ENCODE results near the gene DCUN1D2. TPM values are rescaled to one million over a fixed set of nuclear protein-coding genes. Genes with fewer than 3 reads are reported as not detected.

The DCUN1D2 gene
- total RNA-seq, 2 donors from 2014 or later: 24.6 to 26.2 TPM

DNA sequence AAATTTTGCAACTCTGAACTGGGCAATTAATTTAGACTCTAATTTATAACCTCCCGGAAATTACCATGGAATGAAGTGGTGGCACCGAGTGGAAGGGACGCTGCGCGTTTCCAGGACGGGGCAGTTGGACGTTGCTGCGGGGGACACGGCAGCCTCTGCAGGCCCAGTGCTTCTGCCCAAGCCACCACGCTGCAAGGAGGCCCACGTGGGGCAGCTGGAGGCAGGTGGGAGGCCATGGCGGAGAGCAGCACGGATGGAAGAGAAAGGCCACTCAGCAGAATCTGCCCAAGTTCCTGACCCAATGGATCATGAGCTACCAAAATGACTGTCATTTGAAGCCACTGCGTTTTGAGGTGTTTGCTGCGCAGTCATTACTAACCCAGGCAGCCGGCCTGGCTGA, 26.0 kb downstream of the DCUN1D2 start:
- Mint-ChIP-seq H3K36me3 (ENCODE audit: insufficient read depth in 2 of 2) (peaks cover 0 to 9% of the 10 kb centered on the region in 2 donors), H3K4me3 (no peak overlapping the region), H3K4me1 (ENCODE audit: low read depth) (no peaks in the 10 kb centered on the region), H3K27me3 (ENCODE audit: low read depth) (no peaks in the 10 kb centered on the region), H3K9me3 (no peaks in the 10 kb centered on the region), H3K27ac (no peak overlapping the region)
- DNase-seq (no peak), ATAC-seq (replicated peaks in 1 of 2) (no peak)

GRCh38 chr13:113461022-113461751, 29.3 kb downstream of the DCUN1D2 start:
- Mint-ChIP-seq H3K27ac (no peak overlapping the region), H3K36me3 (ENCODE audit: insufficient read depth in 2 of 2) (peaks cover 0 to 7% of the 10 kb centered on the region in 2 donors), H3K4me1 (ENCODE audit: low read depth) (no peaks in the 10 kb centered on the region), H3K4me3 (no peak overlapping the region), H3K27me3 (ENCODE audit: low read depth) (no peaks in the 10 kb centered on the region), H3K9me3 (no peaks in the 10 kb centered on the region)
- DNase-seq (no peak), ATAC-seq (replicated peaks in 1 of 2) (no peak)

GRCh38 chr13:113460599-113460998, 29.9 kb downstream of the DCUN1D2 start:
- peaks cover 0 to 7% of the 10 kb centered on the region in 2 donors for H3K36me3 Mint-ChIP-seq (ENCODE audit: insufficient read depth in 2 of 2)
- H3K4me3 Mint-ChIP-seq: no peak overlapping the region
- DNase-seq: no peak
- H3K4me1 Mint-ChIP-seq (ENCODE audit: low read depth): no peaks in the 10 kb centered on the region
- no peaks in the 10 kb centered on the region for H3K9me3 Mint-ChIP-seq
- H3K27ac Mint-ChIP-seq: no peak overlapping the region
- no peaks in the 10 kb centered on the region for H3K27me3 Mint-ChIP-seq (ENCODE audit: low read depth)
- ATAC-seq (replicated peaks in 1 of 2): no peak

DNA sequence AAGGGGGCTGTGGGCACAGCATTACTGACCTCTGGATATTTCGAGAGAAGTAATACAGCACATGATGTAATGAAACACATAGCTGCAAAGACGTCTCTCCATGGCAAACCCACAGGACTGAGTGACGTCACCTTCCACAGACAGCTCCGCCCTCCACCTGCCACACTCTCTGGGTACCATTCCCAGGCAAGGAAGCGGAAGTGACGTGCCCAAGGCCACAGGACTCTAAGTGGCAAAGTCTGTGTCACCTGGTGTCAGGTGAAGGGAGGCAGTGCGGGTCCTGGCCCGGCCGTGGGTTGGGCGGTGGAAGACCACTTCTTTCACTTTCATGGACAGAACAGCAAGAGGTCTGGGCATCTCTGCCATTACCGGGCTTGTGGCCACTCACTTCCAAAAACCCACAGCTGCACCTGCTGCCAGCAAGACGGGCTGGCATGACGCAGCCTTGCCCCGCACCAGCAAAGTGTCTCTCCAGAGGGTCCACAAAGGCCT, 30.4 kb downstream of the DCUN1D2 start:
- no peaks in the 10 kb centered on the region for H3K9me3 Mint-ChIP-seq
- no peak for ATAC-seq (replicated peaks in 1 of 2)

GRCh38 chr13:113458253-113459065, 32.1 kb downstream of the DCUN1D2 start:
- H3K27me3 Mint-ChIP-seq (ENCODE audit: low read depth): no peaks in the 10 kb centered on the region
- no peak overlapping the region for H3K4me3 Mint-ChIP-seq
- no peaks in the 10 kb centered on the region for H3K9me3 Mint-ChIP-seq
- no peak for ATAC-seq (replicated peaks in 1 of 2)
- H3K4me1 Mint-ChIP-seq (ENCODE audit: low read depth): no peaks in the 10 kb centered on the region
- H3K27ac Mint-ChIP-seq: no peak overlapping the region
- peaks cover 0 to 7% of the 10 kb centered on the region in 2 donors for H3K36me3 Mint-ChIP-seq (ENCODE audit: insufficient read depth in 2 of 2)
- DNase-seq: no peak

More for the DNA sequence above, 30.4 kb downstream of the DCUN1D2 start:
- H3K4me1 Mint-ChIP-seq (ENCODE audit: low read depth): no peaks in the 10 kb centered on the region
- no peak overlapping the region for H3K27ac Mint-ChIP-seq
- DNase-seq: no peak
- H3K4me3 Mint-ChIP-seq: no peak overlapping the region
- H3K36me3 Mint-ChIP-seq (ENCODE audit: insufficient read depth in 2 of 2): peaks cover 0 to 7% of the 10 kb centered on the region in 2 donors
- H3K27me3 Mint-ChIP-seq (ENCODE audit: low read depth): no peaks in the 10 kb centered on the region

- no peaks in the 10 kb centered on the region for H3K9me3 Mint-ChIP-seq
- ATAC-seq (replicated peaks in 1 of 2): no peak
- no peak overlapping the region for H3K27ac Mint-ChIP-seq
- no peak overlapping the region for H3K4me3 Mint-ChIP-seq
- H3K27me3 Mint-ChIP-seq (ENCODE audit: low read depth): no peaks in the 10 kb centered on the region
- H3K4me1 Mint-ChIP-seq (ENCODE audit: low read depth): no peaks in the 10 kb centered on the region
- peaks cover 0 to 7% of the 10 kb centered on the region in 2 donors for H3K36me3 Mint-ChIP-seq (ENCODE audit: insufficient read depth in 2 of 2)
- no peak for DNase-seq
These were observed 33.0 kb downstream of the DCUN1D2 start for GRCh38 chr13:113457510-113457909.

- no peaks in the 10 kb centered on the region for H3K27me3 Mint-ChIP-seq (ENCODE audit: low read depth)
- H3K9me3 Mint-ChIP-seq: no peaks in the 10 kb centered on the region
- peaks cover 0 to 7% of the 10 kb centered on the region in 2 donors for H3K36me3 Mint-ChIP-seq (ENCODE audit: insufficient read depth in 2 of 2)
- no peak overlapping the region for H3K4me3 Mint-ChIP-seq
- DNase-seq: no peak
- H3K27ac Mint-ChIP-seq: no peak overlapping the region
- ATAC-seq (replicated peaks in 1 of 2): no peak
- no peaks in the 10 kb centered on the region for H3K4me1 Mint-ChIP-seq (ENCODE audit: low read depth)
These were observed 34.3 kb downstream of the DCUN1D2 start for GRCh38 chr13:113456116-113456702.

DNA sequence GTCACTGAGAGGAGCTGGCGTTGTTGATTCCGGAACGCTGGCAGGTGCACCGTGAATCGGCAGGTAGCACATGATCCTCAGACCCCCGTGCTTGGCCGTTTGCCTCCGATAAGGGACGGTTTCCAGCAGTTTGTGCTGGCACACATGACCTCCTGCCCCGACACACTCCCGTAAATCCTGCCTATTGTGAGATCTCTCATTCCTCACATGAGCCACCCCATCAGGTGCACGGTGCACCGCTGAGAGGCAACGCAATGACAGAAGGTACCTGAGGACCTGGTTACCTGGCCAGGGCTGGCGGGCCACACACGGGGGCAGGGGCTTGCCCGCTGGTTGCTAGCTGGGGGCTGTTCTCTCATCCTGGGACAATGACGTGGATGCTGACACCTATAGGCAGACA, 35.1 kb downstream of the DCUN1D2 start:
- H3K4me1 Mint-ChIP-seq (ENCODE audit: low read depth): peaks cover 3% of the 10 kb centered on the region
- DNase-seq (no peak), ATAC-seq (replicated peaks in 1 of 2) (no peak)
- H3K36me3 Mint-ChIP-seq (ENCODE audit: insufficient read depth in 2 of 2): peaks cover 0 to 4% of the 10 kb centered on the region in 2 donors
- no peaks in the 10 kb centered on the region for H3K27me3 Mint-ChIP-seq (ENCODE audit: low read depth)
- no peak overlapping the region for H3K27ac Mint-ChIP-seq
- no peaks in the 10 kb centered on the region for H3K9me3 Mint-ChIP-seq
- no peak overlapping the region for H3K4me3 Mint-ChIP-seq

DNA sequence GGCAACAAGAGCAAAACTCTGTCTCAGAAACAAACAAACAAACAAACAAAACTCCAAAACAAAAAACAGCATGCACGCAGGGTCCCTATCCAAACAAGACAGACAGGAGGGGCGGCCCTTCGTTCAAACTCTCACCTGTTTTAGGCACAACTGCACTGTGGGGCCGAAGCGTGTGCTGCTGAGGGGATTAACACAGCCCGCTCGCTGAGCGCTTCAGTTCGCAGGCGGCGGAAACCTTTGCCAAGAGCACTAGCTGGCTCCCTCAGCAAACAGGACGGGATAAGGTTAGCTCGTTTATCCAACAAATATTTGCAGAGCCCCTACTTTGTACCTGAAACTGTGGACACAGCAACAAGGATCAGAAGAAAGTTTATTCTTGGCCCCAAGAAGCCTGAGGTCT, 35.6 kb downstream of the DCUN1D2 start:
- ATAC-seq (replicated peaks in 1 of 2): no peak
- Mint-ChIP-seq H3K27me3 (ENCODE audit: low read depth) (no peaks in the 10 kb centered on the region), H3K36me3 (ENCODE audit: insufficient read depth in 2 of 2) (peaks cover 0 to 2% of the 10 kb centered on the region in 2 donors), H3K4me1 (ENCODE audit: low read depth) (peaks cover 7% of the 10 kb centered on the region), H3K27ac (no peak overlapping the region), H3K4me3 (no peak overlapping the region), H3K9me3 (no peaks in the 10 kb centered on the region)
- no peak for DNase-seq

DNA sequence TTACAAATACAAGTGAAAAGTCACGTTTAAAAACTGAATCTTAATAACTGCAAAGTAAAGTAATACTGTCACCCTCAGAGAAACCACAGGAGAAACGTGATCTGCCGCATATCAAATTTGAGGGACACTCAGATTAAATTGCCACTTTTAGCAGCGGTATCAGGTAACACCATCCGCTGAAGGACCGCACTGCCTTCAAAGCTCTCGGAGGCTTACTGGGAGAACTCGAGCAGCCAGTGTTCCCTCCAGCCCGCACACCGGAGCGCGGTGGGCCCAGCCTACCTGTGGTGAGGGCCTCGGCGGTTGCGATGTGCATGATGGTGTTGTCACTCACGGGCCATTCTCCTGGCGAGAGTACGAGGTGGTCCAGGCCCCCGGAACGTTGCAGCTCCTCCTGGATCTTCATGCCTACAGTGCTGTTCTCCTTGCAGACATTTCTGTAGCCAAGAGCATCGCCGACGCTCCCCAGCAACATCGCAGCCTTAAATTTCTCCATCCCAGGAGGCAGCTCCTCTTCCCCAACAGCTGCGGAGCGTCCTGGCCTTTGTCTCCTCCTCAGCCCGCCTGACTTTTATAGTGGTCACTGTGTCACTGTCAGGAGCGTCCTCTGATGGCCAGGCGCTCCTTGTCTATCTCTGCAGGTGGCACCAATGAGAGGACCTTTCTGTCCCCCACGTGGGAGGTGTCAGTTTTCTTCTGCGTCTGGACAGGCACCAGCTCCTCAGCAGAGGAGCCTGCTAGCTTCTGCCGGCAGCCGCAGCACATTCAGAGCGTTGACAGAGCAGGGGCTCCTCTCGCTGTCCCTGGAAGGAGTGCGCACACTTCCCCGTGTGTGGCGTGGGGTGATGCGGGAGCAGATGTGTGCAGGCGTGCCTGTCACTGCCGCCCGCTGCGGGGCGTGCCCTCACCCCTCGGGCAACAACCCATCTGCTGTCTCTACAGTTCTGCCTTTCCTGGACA, 37.3 kb downstream of the DCUN1D2 start, which contains the start of gene ADPRHL1:
Gene ADPRHL1, minus strand, starts transcription at position 547 of the 960 bp plus-strand sequence. Its CDS starts 51 bp downstream, at position 496.
- H3K4me1 Mint-ChIP-seq (ENCODE audit: low read depth): peaks cover 7% of the 10 kb centered on the region
- no peak within 1 kb of the TSS for H3K27ac Mint-ChIP-seq
- peaks cover 0 to 2% of the 10 kb centered on the region in 2 donors for H3K36me3 Mint-ChIP-seq (ENCODE audit: insufficient read depth in 2 of 2)
- ATAC-seq (replicated peaks in 1 of 2) (no peak), DNase-seq (no peak)
- H3K27me3 Mint-ChIP-seq (ENCODE audit: low read depth): no peaks in the 10 kb centered on the region
- no peaks in the 10 kb centered on the region for H3K9me3 Mint-ChIP-seq
- H3K4me3 Mint-ChIP-seq: no peak within 1 kb of the TSS

DNA sequence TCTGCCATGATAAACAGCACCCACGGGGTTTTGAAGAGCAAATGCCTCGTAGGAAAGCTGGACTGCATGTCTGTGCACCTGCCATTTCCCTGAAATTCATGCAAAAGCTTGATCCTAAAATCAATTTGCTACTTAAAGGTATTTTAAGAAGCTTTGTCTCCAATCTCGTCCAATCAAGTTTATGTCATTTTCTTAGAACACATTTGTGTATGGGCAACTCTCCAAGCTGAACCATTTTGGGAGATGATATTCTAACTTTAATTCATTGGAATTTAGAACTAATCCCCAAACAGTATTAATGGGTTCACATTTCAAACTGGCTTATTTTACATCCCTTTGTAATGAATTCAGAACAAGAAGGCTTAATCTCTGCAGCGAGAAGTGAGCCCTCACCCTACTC, 38.0 kb downstream of the DCUN1D2 start:
- Mint-ChIP-seq H3K27me3 (ENCODE audit: low read depth) (no peaks in the 10 kb centered on the region), H3K27ac (no peak overlapping the region), H3K4me3 (no peak overlapping the region), H3K9me3 (no peaks in the 10 kb centered on the region), H3K4me1 (ENCODE audit: low read depth) (peaks cover 7% of the 10 kb centered on the region), H3K36me3 (ENCODE audit: insufficient read depth in 2 of 2) (peaks cover 0 to 2% of the 10 kb centered on the region in 2 donors)
- ATAC-seq (replicated peaks in 1 of 2) (no peak), DNase-seq (no peak)

DNA sequence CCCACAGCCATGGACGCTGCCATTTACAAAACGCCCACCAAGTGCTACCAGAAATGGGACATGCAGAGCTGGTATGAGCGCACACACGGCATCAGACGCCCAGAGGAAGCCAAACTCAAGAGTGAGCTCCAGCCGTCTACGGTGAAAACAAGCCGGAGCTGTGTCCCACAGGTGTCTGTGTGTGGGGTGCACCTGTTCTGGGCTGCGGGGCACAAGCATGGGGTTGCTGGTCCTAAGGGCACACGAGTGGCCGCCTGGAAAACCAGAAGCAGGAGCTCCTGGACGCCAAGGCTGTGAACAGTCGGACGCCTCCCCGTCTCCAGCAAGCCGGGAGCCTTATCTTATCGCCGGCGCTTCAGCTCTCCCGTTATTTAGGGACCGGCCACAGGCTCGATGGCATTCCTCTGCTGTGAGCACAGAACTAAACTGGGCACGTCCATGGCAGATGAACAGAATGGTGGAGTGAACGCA, 38.5 kb downstream of the DCUN1D2 start:
- ATAC-seq (replicated peaks in 1 of 2): no peak
- Mint-ChIP-seq H3K27ac (no peak overlapping the region), H3K4me3 (no peak overlapping the region), H3K9me3 (no peaks in the 10 kb centered on the region), H3K4me1 (ENCODE audit: low read depth) (peaks cover 7% of the 10 kb centered on the region), H3K27me3 (ENCODE audit: low read depth) (no peaks in the 10 kb centered on the region), H3K36me3 (ENCODE audit: insufficient read depth in 2 of 2) (peaks cover 0 to 2% of the 10 kb centered on the region in 2 donors)
- DNase-seq: no peak

All from activated T-cell treated with anti-CD3 and anti-CD28 coated beads, Interleukin-2, amount 50 U/mL, for 72 hours (primary cell).